Uterus (tissue), 2 donors: ENCODE results near the gene LPXN.

Experiments used
- CTCF ChIP-seq, 4 experiments: fragments of 200-600 bp in 2 of 4; fragments of 450-650 bp in 2 of 4; sonication (generic) in 2 of 4; IDR thresholded peaks; one replicate each; pipeline ENCODE4 v1.5.1; 2016 to 2019; ENCODE audit warnings: antibody characterized with exemption in 4 of 4, mild to moderate bottlenecking in 2 of 4, moderate library complexity in 1 of 4
- POLR2A ChIP-seq, 2 donors: fragments of 450-650 bp; IDR thresholded peaks; one replicate each; pipeline ENCODE4 v1.6.1; 2016; ENCODE audit warnings: antibody characterized with exemption in 2 of 2, mild to moderate bottlenecking in 1 of 2, moderate library complexity in 1 of 2

- TF ChIP-seq CTCF (IDR thresholded peaks at IDR 0.05) (no peak), POLR2A (IDR thresholded peaks at IDR 0.05) (no peak)
Measured at GRCh38 chr11:58621586-58622262, 46.1 kb upstream of the LPXN start.
